Measurements from ENCODE around the gene DHX40.
A peak's percentile ranks its signal among the peaks of the same experiment; 100 is the strongest.
"Not testable (repeated sequence)": the region's sequence is repeated elsewhere in the genome, so short reads cannot be mapped to it uniquely, and the experiment has no call there.

Gene DHX40

GRCh38 chr17:59558953-59559352, 6.5 kb upstream of the DHX40 start:
- no peak for DNase-seq

DNA sequence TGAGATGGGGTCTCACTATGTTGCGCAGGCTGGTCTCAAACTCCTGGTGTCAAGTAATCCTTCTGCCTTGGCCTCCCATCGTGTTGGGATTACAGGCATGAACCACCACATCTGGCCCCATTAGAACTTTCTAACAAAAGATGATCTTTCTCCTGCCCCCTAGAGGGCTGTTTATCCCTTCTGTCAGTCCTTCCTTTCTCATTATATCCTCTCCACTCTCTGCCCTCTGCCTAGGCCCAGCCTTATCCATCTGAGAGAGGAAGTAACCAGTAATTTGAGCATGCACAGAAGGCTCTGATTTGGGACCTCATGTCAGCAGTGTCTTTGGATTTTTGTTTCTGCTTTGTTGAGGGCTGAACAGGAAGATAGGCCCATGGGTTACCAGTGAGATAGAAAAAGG, 4.4 kb upstream of the DHX40 start:
- peak in 1 of 5 donors; percentile 31 for DNase-seq

DNA sequence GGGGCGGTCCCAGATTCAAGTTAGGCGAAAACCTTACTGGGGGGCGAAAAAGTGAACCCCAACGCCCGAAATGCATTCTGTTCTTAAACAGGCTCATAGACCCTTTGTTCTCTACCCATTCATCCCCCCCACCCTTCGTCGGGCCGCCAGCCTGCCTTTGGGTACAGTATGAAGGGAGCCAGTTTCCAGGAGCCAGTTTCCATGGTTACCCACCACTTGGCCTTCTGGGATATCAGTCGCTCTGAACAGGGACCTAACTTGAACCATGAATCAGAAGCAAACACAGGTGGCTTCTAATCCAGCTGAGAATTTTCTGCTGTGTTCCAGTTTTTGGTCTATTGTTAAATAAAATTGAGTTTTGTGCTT, 532 bp downstream of the DHX40 start:
- DNase-seq, result peak; percentile 24 to 69 (median 54)

- not testable (repeated sequence) for DNase-seq
These were observed 3.7 kb downstream of the DHX40 start for GRCh38 chr17:59569151-59569550.

- peak in 1 of 5 donors; percentile 63 for DNase-seq
These were observed 7.0 kb downstream of the DHX40 start for GRCh38 chr17:59572301-59572924.

DNA sequence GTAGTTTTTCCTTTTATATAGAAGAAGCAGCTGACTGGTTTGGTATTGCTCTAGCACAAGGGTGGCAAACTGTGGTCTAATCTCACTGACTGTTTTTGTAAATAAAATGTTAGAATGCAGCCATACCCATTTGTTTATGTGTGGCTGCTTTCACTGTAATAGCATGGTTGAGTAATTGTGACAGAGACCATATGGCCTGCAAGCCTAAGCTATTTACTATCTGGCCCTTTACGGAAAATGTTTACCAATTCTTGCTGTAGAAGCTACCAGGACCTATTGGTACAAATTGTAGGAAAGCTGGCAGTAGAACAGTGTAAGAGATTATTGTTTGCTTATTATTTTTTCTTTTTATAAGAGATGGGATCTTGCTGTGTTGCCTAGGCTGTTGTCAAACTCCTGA, 18.8 kb downstream of the DHX40 start:
- DNase-seq, result not testable (repeated sequence)

DNA sequence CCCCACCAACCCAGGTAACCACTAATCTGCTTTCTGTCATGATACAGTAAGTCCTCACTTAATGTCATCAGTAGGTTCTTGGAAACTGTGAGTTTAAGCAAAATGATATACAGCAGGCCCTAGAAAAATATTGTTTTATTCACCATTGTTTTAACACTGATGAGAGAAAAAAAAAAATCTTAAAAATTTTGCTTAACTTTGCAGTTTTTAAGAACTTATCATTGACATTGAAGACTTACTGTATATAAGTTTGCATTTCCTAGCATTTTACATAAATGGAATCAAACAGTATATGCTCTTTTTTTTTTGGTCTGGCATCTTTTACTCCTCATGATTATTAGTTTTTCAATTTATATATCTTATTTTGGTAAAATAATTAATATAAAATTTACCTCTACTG, 34.8 kb downstream of the DHX40 start:
- DNase-seq, result no peak

DNA sequence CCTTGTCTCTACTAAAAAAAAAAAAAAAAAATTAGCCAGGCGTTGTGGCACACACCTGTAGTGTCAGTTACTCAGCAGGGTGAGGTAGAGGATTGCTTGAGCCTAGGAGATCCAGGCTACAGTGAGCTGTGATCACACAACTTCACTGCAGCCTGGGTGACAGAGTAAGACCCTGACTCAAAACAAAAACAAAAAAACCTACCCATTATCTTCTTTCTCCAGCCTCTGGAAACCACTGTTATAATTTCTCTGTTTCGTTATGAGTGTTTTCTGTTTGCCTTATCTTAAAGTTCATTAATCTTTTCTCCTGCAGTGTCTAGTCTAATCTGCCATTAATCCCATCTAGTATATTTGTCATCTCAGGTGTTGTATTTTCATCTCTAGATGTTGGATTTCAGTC, 35.7 kb downstream of the DHX40 start:
- peak in 1 of 5 donors; percentile 72 for DNase-seq

DNA sequence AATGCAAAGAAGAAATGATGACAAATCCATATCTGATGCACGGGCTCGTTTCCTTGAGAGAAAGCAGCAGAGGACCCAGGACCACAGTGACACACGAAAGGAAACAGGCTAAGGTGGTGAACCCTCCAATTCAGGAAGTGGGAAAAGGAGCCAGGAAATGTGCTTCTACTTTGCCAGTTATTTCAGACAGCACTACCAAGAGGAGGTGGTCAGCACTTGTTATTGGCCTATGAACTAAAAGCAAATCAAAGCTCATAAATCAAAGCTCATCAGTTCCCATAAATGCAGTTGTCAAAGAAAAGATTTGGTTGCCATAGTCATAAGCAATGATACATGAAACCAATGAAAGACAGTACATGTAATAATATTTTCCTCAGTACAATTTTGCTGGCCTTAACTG, 41.7 kb downstream of the DHX40 start:
- no peak for DNase-seq

- peak in 2 of 5 donors; percentile 14 to 32 for DNase-seq
These were observed 42.5 kb downstream of the DHX40 start for GRCh38 chr17:59607817-59608403.

GRCh38 chr17:59611503-59611902, 46.1 kb downstream of the DHX40 start:
- DNase-seq, result no peak

GRCh38 chr17:59616253-59616920, 51.0 kb downstream of the DHX40 start:
- DNase-seq, result no peak

DNA sequence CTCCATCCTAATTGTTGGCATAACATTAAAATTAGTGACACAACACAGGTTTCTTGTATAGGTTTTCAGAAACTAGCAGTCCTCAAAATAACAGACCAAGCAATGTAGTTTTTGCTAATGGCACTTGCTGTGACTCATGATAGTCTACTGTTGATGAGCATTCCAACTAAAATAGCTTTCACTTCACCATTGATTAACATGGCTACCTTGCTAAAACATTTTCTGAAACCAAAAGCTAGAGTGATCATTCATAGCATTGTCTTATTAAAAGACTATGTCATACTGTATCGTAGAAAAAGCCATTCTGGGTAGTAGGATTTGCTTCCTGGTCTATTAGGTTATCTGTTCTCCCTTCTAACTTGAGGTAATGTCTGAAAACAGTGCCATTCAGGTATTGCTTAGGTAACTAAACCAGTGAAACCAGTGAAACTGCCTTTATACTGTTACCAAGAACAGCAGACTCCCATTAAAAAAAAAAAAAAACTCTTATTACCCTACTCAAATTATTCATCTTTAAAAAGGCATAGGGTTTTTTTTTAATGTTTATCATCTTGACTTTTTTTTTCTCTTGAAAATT, 51.8 kb downstream of the DHX40 start:
- peak in 1 of 5 donors; percentile 27 for DNase-seq

- no peak for DNase-seq
These were observed 53.6 kb downstream of the DHX40 start for GRCh38 chr17:59619035-59619297.

DNA sequence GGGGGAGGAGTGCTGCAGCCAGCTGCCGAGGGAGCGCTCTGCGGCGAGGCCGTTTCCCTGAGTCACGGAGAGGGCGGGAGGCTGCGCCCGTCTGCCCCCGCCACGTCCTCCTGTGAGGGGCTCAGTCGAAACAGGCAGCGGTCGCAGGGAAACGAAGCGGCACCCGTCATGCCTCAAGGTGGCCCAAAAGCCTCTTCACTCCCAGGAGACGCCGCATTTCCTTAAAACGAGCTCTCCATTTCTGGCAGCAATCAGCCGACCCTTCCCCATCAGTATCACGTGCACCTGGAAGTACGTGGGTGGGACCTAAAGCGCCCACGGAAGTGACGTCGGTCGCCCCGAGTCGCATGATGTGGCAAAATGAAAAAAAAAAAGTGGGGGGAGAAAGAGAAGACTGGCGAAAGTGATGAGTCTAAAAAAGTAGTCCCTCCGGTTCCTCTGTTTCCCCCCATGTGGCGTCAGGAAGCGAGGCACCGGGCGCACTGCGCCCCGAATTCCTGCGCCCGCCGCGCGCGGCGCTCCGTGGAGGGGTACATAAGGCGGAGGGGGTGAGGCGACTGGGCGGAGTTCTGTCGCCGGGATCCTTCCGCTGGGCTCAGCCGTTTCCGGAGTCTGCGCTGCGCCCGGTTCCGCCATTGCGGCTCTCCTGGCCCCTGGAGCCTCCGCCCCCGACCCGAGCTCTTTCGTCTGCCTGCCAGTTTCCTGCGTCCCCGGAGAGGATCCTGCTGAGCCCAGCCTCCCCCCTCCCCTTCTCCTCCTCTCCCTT, 54.1 kb downstream of the DHX40 start, which contains the start of gene CLTC:
Gene CLTC (plus strand): TSS at position 598 of the 766 bp plus-strand sequence. CDS start 237 bp downstream, outside the sequence.
- DNase-seq, result peak; percentile 87 to 98 (median 89)

GRCh38 chr17:59620064-59620359, 54.6 kb downstream of the DHX40 start:
- no peak for DNase-seq

- DNase-seq, result peak; percentile 23 to 61 (median 39)
These were observed 55.3 kb downstream of the DHX40 start for GRCh38 chr17:59620518-59621259.

DNA sequence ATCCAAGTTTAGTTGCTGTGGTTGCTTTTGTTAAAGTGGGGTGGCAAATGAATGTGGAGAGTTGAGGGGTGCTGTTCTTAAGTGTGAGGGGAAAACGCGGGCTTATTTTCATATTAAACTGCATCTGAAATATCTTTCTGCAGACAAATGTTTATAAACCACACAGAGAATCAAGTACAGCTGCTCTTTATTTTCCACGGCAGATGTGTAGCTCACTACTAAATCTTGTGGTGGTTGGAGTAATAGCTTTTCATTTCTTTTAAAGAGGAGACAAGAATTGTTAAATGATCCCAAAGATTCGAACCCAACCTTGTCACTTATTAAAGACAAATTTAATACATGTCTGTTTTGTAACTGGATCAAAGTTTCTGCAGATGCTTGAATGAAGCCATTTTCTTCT, 56.4 kb downstream of the DHX40 start:
- no peak for DNase-seq

GRCh38 chr17:59623151-59623550, 57.7 kb downstream of the DHX40 start:
- no peak for DNase-seq

DNA sequence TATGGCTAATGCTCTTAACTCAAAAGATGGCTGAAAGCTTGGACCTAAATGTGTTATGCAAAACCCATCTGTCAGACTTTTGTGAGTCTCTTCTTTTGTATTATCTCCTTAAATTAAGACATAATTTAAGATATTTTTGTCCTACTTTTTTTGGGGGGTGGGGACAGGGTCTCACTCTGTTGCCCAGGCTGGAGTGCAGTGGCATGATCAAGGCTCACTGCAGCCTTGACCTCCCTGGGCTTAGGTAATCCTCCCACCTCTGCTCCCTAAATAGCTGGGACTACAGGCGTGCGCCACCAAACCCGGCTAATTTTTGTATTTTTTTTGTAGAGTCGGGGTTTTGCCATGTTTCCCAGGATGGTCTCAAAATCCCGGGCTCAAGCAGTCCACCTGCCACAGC, 61.3 kb downstream of the DHX40 start:
- DNase-seq, result no peak

DNA sequence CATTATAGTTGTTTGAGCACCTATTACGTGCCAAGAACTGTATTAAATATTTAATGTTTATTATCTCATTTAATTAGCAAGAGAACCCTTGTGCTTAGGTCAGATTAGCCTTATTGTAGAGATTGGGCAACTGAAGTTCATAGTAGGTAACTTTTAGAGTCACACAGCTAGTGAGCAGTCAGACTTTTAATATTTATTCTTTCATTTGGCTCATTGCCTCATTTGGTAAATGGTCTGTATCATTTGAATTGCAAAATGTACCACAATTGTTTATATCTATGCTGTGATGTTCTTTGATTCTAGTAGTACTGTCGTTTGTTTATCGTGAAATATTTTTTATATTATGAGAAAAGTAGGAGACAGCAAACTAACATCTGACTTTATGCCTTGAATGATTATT, 61.9 kb downstream of the DHX40 start:
- DNase-seq, result no peak

DNA sequence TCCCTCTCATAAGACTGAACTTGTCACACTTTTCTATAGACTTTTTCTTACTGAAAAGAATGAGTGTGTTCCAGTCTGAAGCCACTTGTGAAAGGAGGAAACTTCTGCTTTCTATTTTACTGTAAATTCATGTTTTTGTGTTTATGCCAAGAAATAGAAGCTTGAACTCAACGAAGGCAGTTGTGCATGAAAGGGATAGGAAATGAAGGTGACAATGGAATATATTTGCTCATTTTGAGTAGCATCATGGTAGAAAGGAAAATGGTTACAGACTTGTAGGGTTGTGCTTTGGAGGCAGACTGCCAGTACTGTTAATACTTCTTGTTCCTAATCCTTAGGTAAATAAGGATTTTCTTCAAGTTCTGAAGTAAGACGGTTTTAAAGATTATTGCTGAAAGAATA, 62.4 kb downstream of the DHX40 start:
- DNase-seq, result peak in 1 of 5 donors; percentile 25

DNA sequence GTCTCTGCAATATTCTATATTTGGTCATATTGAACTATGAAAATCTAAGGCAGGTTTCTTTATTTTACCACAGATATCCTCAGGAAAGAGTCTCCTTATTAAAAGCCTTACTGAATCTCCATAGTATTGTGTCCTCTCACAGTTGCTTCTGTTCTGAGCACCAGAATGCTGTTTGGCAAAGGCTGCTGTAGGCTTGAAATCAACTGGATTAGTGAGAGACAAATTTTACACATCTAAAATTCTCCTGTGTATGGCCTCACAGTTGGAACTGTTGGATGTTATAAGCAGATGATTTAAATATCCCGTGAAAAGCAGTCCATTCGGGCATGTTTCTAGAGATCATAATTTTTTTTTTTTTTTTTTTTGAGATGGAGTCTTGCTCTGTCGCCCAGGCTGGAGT, 63.8 kb downstream of the DHX40 start:
- no peak for DNase-seq
